Caco-2 (cell line): Measurements from ENCODE around the gene JAGN1. TPM values are rescaled to one million over a fixed set of nuclear protein-coding genes. Genes with fewer than 3 reads are reported as not detected.

Source experiments
- BruUV-seq: library from RNA; stranded (reverse); fragments of 400-500 nt; replicated peaks from 2 replicates; lab custom pipeline; 2021; lab: Mats Ljungman, UMichigan
- CTCF ChIA-PET: fragments of 300-600 bp; sonication (Branson Sonifier 250); formaldehyde crosslinking; loops from one replicate; lab custom pipeline; 2022; ENCODE audit warnings: antibody characterized with exemption; lab: Charles Lee
- POLR2A ChIA-PET: fragments of 300-600 bp; sonication (Branson Sonifier 250); formaldehyde crosslinking; loops from one replicate; lab custom pipeline; 2022; ENCODE audit warnings: antibody characterized with exemption; lab: Charles Lee
- DNase-seq, 2 experiments: peaks; one replicate each; pipeline versions ENCODE4 v3.0.0 to v3.0.0-alpha.2; 2020 to 2022
- H3K27me3 ChIP-seq: replicated peaks from 2 replicates; pipeline ENCODE4 v1.6.0; 2011; ENCODE audit warnings: low read length; ENCODE audit not compliant: control insufficient read depth, insufficient read depth
- H3K36me3 ChIP-seq: 2 replicates; pipeline ENCODE4 v1.5.1; 2011; ENCODE audit warnings: low read length; ENCODE audit not compliant: control insufficient read depth, insufficient read depth
- H3K4me1 ChIP-seq: fragments of 250-450 bp; sonication (Bioruptor Pico); 2 replicates; pipeline ENCODE4 v1.5.1; 2020; ENCODE audit warnings: mild to moderate bottlenecking
- H3K4me3 ChIP-seq: 2 replicates; pipeline ENCODE4 v1.5.1; 2011; ENCODE audit warnings: low read depth, mild to moderate bottlenecking, control low read depth, low read length
- H3K9me3 ChIP-seq: fragments of 250-450 bp; sonication (Bioruptor Pico); 2 replicates; pipeline ENCODE4 v1.5.1; 2020; ENCODE audit warnings: mild to moderate bottlenecking, moderate library complexity
- H3K27ac Mint-ChIP-seq: one replicate; pipeline ENCODE4 v1.8.0; 2022; ENCODE audit warnings: mixed read lengths; ENCODE audit not compliant: unreplicated experiment
- H3K27me3 Mint-ChIP-seq: one replicate; pipeline ENCODE4 v1.8.0; 2022; ENCODE audit warnings: mixed read lengths; ENCODE audit not compliant: insufficient read depth, unreplicated experiment
- H3K36me3 Mint-ChIP-seq: one replicate; pipeline ENCODE4 v1.8.0; 2022; ENCODE audit warnings: mild to moderate bottlenecking, mixed read lengths; ENCODE audit not compliant: insufficient read depth, unreplicated experiment
- H3K4me1 Mint-ChIP-seq: one replicate; pipeline ENCODE4 v1.8.0; 2022; ENCODE audit warnings: low read depth, mixed read lengths; ENCODE audit not compliant: unreplicated experiment
- H3K4me3 Mint-ChIP-seq: one replicate; pipeline ENCODE4 v1.8.0; 2022; ENCODE audit warnings: mild to moderate bottlenecking, moderate library complexity, mixed read lengths; ENCODE audit not compliant: unreplicated experiment
- H3K9me3 Mint-ChIP-seq: one replicate; pipeline ENCODE4 v1.8.0; 2022; ENCODE audit warnings: mixed read lengths; ENCODE audit not compliant: unreplicated experiment
- CTCF ChIP-seq, 2 experiments: fragments of 200-600 bp in 1 of 2; IDR thresholded peaks; 1 replicate in 1 of 2; 2 replicates in 1 of 2; pipeline versions ENCODE4 v1.5.1 to v1.8.0; 2011 to 2022; ENCODE audit warnings: antibody characterized with exemption in 1 of 2, control low read depth in 1 of 2, inconsistent platforms in 1 of 2, low read depth in 1 of 2, low read length in 1 of 2, mild to moderate bottlenecking in 1 of 2, moderate library complexity in 1 of 2; ENCODE audit not compliant: insufficient read depth in 1 of 2, severe bottlenecking in 1 of 2, unreplicated experiment in 1 of 2
- intact Hi-C: fragments of 100-400 bp; cut with micrococcal nuclease; formaldehyde crosslinking; loops from one replicate; pipeline ENCODE4 v1.10.0; 2022; ENCODE audit not compliant: unreplicated experiment
- total RNA-seq: library from RNA; stranded (reverse); gene quantifications from 2 replicates; pipeline ENCODE4 v1.2.3, GENCODE V29; 2022

The JAGN1 gene
- total RNA-seq, 1 experiment from 2014 or later = 34.2 TPM

- BruUV-seq = no TSS peak
- Mint-ChIP-seq H3K27ac (no peak overlapping the region), H3K9me3 (no peaks in the 10 kb centered on the region), H3K27me3 (no peaks in the 10 kb centered on the region), H3K4me1 (no peaks in the 10 kb centered on the region), H3K36me3 (no peaks in the 10 kb centered on the region), H3K4me3 (no peak overlapping the region)
- intact Hi-C loops = no loop called here
- Histone ChIP-seq H3K4me3 (no peak overlapping the region), H3K36me3 (no peaks in the 10 kb centered on the region), H3K9me3 (no peaks in the 10 kb centered on the region), H3K4me1 (peaks cover 5% of the 10 kb centered on the region; the same call in 1 of the 2 replicates), H3K27me3 (no peaks in the 10 kb centered on the region)
- no peak for TF ChIP-seq CTCF (IDR thresholded peaks at IDR 0.05; ENCODE audit: insufficient read depth in 1 of 2, low read depth in 1 of 2, low read length in 1 of 2, severe bottlenecking in 1 of 2, unreplicated experiment in 1 of 2)
- ChIA-PET POLR2A (no interaction called here), CTCF (no interaction called here)
- DNase-seq = no peak
These were observed 34.8 kb upstream of the JAGN1 start for GRCh38 chr3:9855594-9855993.

GRCh38 chr3:9859530-9860025 lies 30.8 kb upstream of the JAGN1 start:
- no TSS peak for BruUV-seq
- no peaks in the 10 kb centered on the region for H3K27me3 Mint-ChIP-seq
- Histone ChIP-seq H3K9me3 (no peaks in the 10 kb centered on the region), H3K36me3 (no peaks in the 10 kb centered on the region), H3K4me1 (no peaks in the 10 kb centered on the region; the same call in 1 of the 2 replicates), H3K27me3 (no peaks in the 10 kb centered on the region), H3K4me3 (no peak overlapping the region)
- H3K36me3 Mint-ChIP-seq = no peaks in the 10 kb centered on the region
- no peak for DNase-seq
- ChIA-PET POLR2A (no interaction called here), CTCF (no interaction called here)
- H3K4me1 Mint-ChIP-seq = no peaks in the 10 kb centered on the region
- H3K27ac Mint-ChIP-seq = no peak overlapping the region
- H3K9me3 Mint-ChIP-seq = no peaks in the 10 kb centered on the region
- no peak overlapping the region for H3K4me3 Mint-ChIP-seq
- no peak for TF ChIP-seq CTCF (IDR thresholded peaks at IDR 0.05; ENCODE audit: insufficient read depth in 1 of 2, low read depth in 1 of 2, low read length in 1 of 2, severe bottlenecking in 1 of 2, unreplicated experiment in 1 of 2)
- intact Hi-C loops = no loop called here

- Mint-ChIP-seq H3K27ac (no peak overlapping the region), H3K4me1 (no peaks in the 10 kb centered on the region), H3K9me3 (no peaks in the 10 kb centered on the region), H3K27me3 (no peaks in the 10 kb centered on the region), H3K4me3 (no peak overlapping the region), H3K36me3 (no peaks in the 10 kb centered on the region)
- DNase-seq = no peak
- Histone ChIP-seq H3K9me3 (no peaks in the 10 kb centered on the region), H3K4me1 (no peaks in the 10 kb centered on the region; the same call in 1 of the 2 replicates), H3K4me3 (no peak overlapping the region), H3K36me3 (no peaks in the 10 kb centered on the region), H3K27me3 (no peaks in the 10 kb centered on the region)
- CTCF ChIA-PET = interaction anchor here (0.8 kb wide), 1 partner anchor 34 kb away, joined by 3 read pairs; no protein-coding TSS in a partner anchor
- intact Hi-C loops = no loop called here
- no TSS peak for BruUV-seq
- no peak for TF ChIP-seq CTCF (IDR thresholded peaks at IDR 0.05; ENCODE audit: insufficient read depth in 1 of 2, low read depth in 1 of 2, low read length in 1 of 2, severe bottlenecking in 1 of 2, unreplicated experiment in 1 of 2)
- POLR2A ChIA-PET = interaction anchor here (0.7 kb wide), 1 partner anchor 344 kb away, joined by 12 read pairs; no protein-coding TSS in a partner anchor
These were observed 29.2 kb upstream of the JAGN1 start for GRCh38 chr3:9861201-9861600.
